ENCODE measurements around the gene RANBP17. TPM values are rescaled to one million over a fixed set of nuclear protein-coding genes. Genes with fewer than 3 reads are reported as not detected.

Gene RANBP17
- total RNA-seq, 1 experiment from 2014 or later, result 6.0 TPM

DNA sequence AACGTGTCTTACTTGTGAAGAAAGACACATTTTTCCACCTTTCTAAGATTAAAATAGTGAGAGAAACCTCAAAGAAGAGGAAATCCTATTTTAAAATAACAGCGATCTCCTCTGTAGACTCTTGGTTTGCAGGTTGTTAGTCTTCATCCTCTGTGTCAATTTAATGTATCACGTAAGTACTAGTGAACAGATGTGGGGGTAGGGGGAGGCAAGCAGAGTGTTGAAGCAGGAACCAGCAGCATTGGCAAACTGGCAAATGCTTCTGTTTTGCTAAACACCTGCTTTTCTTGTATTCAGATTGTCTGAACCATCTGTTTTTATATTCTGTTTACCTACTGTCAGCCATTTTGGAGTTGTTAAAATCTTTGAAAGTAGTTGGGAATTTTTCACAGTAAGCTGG lies 288.0 kb downstream of the RANBP17 start:
- Histone ChIP-seq H4K20me1 (ENCODE audit: low read length) (no peaks in the 10 kb centered on the region), H3K27ac (ENCODE audit: low read length) (no peak overlapping the region), H3K27me3 (ENCODE audit: low read length) (no peaks in the 10 kb centered on the region), H3K9me3 (ENCODE audit: low read length) (no peaks in the 10 kb centered on the region), H3K4me1 (ENCODE audit: insufficient read depth, low read length) (no peaks in the 10 kb centered on the region), H3K4me2 (ENCODE audit: low read length) (no peak overlapping the region), H3K4me3 (ENCODE audit: low read length) (no peak overlapping the region), H3K9me2 (replicated peaks; ENCODE audit: low read length) (no peaks in the 10 kb centered on the region), H3K9ac (ENCODE audit: low read length) (no peak overlapping the region), H3F3A (ENCODE audit: low read length, unreplicated experiment) (no peaks in the 10 kb centered on the region), H2AFZ (ENCODE audit: low read length) (no peak overlapping the region), H3K79me2 (ENCODE audit: low read length) (no peaks in the 10 kb centered on the region), H3K36me3 (ENCODE audit: low read depth, low read length) (no peaks in the 10 kb centered on the region)
- ChIA-PET CTCF (no interaction called here), POLR2A (ENCODE audit: unreplicated experiment) (no interaction called here)
- intact Hi-C loops (cut with micrococcal nuclease), result loop anchor here (5.0 to 10.0 kb wide), 2 partner anchors 342 to 1855 kb away; no protein-coding TSS in a partner anchor
- BruUV-seq (replicated peaks), result no TSS peak
- no peak for DNase-seq
- no peak for TF ChIP-seq EZH2 (IDR thresholded peaks at IDR 0.05; ENCODE audit: low read length, unreplicated experiment)
- TF ChIP-seq EZH2phosphoT487 (IDR thresholded peaks at IDR 0.05; ENCODE audit: borderline replicate concordance, low read length), result no peak
- TF ChIP-seq, protein P1, sequence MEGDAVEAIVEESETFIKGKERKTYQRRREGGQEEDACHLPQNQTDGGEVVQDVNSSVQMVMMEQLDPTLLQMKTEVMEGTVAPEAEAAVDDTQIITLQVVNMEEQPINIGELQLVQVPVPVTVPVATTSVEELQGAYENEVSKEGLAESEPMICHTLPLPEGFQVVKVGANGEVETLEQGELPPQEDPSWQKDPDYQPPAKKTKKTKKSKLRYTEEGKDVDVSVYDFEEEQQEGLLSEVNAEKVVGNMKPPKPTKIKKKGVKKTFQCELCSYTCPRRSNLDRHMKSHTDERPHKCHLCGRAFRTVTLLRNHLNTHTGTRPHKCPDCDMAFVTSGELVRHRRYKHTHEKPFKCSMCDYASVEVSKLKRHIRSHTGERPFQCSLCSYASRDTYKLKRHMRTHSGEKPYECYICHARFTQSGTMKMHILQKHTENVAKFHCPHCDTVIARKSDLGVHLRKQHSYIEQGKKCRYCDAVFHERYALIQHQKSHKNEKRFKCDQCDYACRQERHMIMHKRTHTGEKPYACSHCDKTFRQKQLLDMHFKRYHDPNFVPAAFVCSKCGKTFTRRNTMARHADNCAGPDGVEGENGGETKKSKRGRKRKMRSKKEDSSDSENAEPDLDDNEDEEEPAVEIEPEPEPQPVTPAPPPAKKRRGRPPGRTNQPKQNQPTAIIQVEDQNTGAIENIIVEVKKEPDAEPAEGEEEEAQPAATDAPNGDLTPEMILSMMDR (conservative IDR thresholded peaks at IDR 0.05; ENCODE audit: low read depth, low read length), result no peak
- ATAC-seq, result no peak

DNA sequence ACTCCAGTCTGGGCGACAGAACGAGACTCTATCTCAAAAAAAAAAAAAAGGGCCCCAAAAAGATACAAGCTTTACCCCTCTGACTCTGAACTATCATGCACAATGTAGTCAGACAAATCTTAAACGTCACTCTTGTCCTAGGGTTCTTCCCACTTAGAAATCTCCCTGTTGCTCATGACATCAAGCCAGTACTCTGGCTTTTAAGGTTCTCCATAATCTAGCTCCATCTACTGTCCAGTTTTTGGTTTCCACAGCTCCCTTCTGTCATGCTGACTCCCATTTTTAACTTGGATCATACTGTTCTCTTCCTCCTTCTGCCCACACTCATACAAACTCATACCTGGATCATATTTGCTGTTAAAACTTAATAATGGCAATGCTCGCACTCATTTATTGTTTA lies 290.6 kb downstream of the RANBP17 start:
- CTCF ChIA-PET, result interaction anchor here (0.6 to 1.0 kb wide), 4 partner anchors 71 to 1864 kb away, joined by 3 to 4 read pairs (median 3); no protein-coding TSS in a partner anchor

DNA sequence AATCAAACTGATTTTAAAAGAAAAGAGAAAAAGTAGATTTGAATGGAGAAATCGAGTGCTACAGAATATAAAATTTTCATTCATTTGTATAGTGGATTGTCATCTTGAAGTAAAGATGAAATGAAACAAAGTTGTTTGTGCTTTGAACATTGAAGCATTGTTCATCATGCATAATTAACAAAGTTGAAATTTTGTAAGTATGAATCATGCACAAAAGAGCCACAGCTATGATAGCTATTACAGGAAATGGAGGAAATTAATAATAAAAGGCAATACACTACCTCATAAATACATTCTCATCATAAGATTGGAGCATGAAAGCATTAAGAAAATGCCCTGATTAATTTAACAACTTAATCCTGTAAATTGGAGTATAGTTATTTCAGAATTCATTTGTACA lies 293.8 kb downstream of the RANBP17 start:
- ATAC-seq (no peak; the same call in 1 of the 2 replicates), DNase-seq (peak; percentile 31)
- Histone ChIP-seq H3K79me2 (ENCODE audit: low read length) (no peaks in the 10 kb centered on the region), H3K4me2 (ENCODE audit: low read length) (no peak overlapping the region), H3K36me3 (ENCODE audit: low read depth, low read length) (no peaks in the 10 kb centered on the region), H3K9ac (ENCODE audit: low read length) (no peak overlapping the region), H4K20me1 (ENCODE audit: low read length) (no peaks in the 10 kb centered on the region), H3K4me1 (ENCODE audit: insufficient read depth, low read length) (no peaks in the 10 kb centered on the region), H3K4me3 (ENCODE audit: low read length) (no peak overlapping the region), H3K27me3 (ENCODE audit: low read length) (no peaks in the 10 kb centered on the region), H2AFZ (ENCODE audit: low read length) (no peak overlapping the region), H3F3A (ENCODE audit: low read length, unreplicated experiment) (no peaks in the 10 kb centered on the region), H3K9me3 (ENCODE audit: low read length) (no peaks in the 10 kb centered on the region), H3K27ac (ENCODE audit: low read length) (no peak overlapping the region), H3K9me2 (replicated peaks; ENCODE audit: low read length) (no peaks in the 10 kb centered on the region)
- POLR2A ChIA-PET (ENCODE audit: unreplicated experiment), result no interaction called here
- CTCF ChIA-PET, result no interaction called here
- no TSS peak for BruUV-seq (replicated peaks)
- no peak for TF ChIP-seq EZH2phosphoT487 (IDR thresholded peaks at IDR 0.05; ENCODE audit: borderline replicate concordance, low read length)
- TF ChIP-seq, protein P1 (conservative IDR thresholded peaks at IDR 0.05; ENCODE audit: low read depth, low read length), result no peak
- TF ChIP-seq EZH2 (IDR thresholded peaks at IDR 0.05; ENCODE audit: low read length, unreplicated experiment), result no peak
- intact Hi-C loops (cut with micrococcal nuclease), result loop anchor here (10.0 kb wide), 1 partner anchor 1861 kb away; no protein-coding TSS in a partner anchor

More for the DNA sequence above, 290.6 kb downstream of the RANBP17 start:
- Histone ChIP-seq H3F3A (ENCODE audit: low read length, unreplicated experiment) (no peaks in the 10 kb centered on the region), H3K27me3 (ENCODE audit: low read length) (no peaks in the 10 kb centered on the region), H3K9me2 (replicated peaks; ENCODE audit: low read length) (no peaks in the 10 kb centered on the region), H3K27ac (ENCODE audit: low read length) (no peak overlapping the region), H3K4me3 (ENCODE audit: low read length) (no peak overlapping the region), H3K9me3 (ENCODE audit: low read length) (no peaks in the 10 kb centered on the region), H3K9ac (ENCODE audit: low read length) (no peak overlapping the region), H3K4me1 (ENCODE audit: insufficient read depth, low read length) (no peaks in the 10 kb centered on the region), H2AFZ (ENCODE audit: low read length) (0 out of 2 replicates have a peak overlapping the region, but pooled peaks have one; percentile 13), H3K79me2 (ENCODE audit: low read length) (no peaks in the 10 kb centered on the region), H4K20me1 (ENCODE audit: low read length) (no peaks in the 10 kb centered on the region), H3K4me2 (ENCODE audit: low read length) (no peak overlapping the region), H3K36me3 (ENCODE audit: low read depth, low read length) (no peaks in the 10 kb centered on the region)
- DNase-seq, result peak; percentile 76
- peak; percentile 94 for ATAC-seq
- intact Hi-C loops (cut with micrococcal nuclease), result loop anchor here (1.0 to 10.0 kb wide), 3 partner anchors 166 to 1858 kb away; no protein-coding TSS in a partner anchor
- no peak for TF ChIP-seq EZH2phosphoT487 (IDR thresholded peaks at IDR 0.05; ENCODE audit: borderline replicate concordance, low read length)
- TF ChIP-seq, protein P1 (conservative IDR thresholded peaks at IDR 0.05; ENCODE audit: low read depth, low read length), result peak; percentile 75
- BruUV-seq (replicated peaks), result no TSS peak
- POLR2A ChIA-PET (ENCODE audit: unreplicated experiment), result no interaction called here
